Effector CD8-positive, alpha-beta T cell (primary cell): ENCODE measurements around the gene LSM10.
A peak's percentile ranks its signal among the peaks of the same experiment; 100 is the strongest.

Source experiments
- DNase-seq: peaks from one replicate; lab custom pipeline; 2025; lab: John Stamatoyannopoulos, UW
- total RNA-seq, 4 experiments: gene quantifications; one replicate each; lab custom pipeline; 2026; lab: John Stamatoyannopoulos, UW

LSM10 gene
- total RNA-seq: 13.9 to 25.3 (median 22.9) reads per million in 4 experiments

DNA sequence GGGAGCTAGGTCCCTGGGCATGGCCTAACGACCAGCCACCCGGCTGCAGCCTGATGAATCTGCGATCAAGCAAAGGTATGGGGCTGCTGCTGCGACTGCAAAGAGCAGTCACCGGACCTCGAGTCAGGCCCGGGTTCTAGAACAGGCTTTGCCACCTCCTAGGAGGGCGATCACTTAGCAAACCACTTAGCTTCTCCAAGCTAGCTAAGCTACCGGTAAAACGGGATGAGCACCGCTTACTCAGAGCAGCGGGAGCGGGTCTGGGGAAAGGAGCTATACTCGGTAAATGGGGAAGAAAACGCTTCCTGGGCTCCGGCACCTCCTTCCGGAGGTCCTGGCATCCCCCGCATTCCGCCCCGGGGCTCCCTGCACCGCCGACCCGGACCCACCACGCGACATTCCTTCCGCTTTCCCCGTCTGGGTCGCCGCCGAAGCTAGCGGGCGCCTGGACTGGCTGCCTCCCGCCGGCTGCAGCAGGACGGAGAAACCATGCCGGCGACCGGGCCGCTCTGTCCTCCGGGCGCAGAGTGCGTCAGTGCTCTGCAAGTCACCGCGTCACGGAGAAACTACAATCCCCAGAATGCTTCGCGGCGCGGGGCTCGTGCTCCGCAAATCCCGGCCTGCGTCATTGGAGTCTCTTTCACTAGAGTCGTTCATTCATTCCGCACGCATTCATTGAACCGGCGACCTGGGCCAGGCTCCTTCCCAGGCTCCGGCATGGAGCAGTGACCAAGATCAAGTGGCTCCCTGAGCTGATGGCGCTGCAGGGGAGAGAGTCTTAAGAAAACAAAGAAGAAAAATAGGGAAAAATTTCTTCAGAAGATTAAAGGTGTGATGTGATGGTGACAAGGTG is at the start of gene LSM10:
TSS of gene LSM10 (minus strand) at position 531 of the 853 bp plus-strand sequence. CDS start 3,779 bp downstream, outside the sequence.
- DNase-seq: peak; percentile 82

DNA sequence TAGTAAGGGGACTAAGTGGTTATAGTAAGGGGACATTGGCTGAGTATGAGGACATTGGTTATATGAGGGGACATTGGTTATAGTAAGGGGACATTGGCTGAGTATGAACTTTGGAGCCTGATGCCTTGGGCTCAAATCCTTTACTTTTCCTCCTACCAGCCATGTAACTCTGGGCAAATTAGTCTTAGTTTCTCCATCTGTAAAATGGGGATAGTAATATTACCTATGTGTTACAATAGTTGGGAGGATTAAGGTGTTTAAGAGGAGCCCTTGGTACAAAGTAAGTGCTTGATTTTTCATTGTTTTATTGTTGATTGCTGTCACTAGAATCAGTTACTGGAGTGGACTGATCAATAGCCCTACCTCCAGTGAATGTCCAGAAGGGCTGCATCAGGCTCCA is 49.7 kb upstream of the LSM10 start:
- DNase-seq: no peak

DNA sequence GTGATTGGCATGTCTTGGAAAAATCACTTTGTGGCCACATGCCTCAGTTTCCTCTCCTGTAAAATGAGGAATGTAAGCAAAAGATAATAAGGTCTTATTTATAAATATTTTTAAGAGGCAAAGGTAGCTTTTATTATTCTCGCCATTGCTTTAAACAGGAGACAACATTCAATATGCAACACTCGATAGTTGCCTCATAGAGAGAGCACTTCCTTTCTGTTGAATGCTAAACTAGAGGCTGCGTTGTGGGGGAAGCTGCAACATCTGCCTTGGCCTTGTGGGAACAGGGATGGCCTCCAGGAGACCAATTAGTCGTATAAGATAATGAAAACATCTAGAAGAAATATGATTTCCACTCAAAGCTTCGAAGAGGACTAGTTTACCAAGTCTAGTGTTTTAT is 49.0 kb upstream of the LSM10 start:
- no peak for DNase-seq

DNA sequence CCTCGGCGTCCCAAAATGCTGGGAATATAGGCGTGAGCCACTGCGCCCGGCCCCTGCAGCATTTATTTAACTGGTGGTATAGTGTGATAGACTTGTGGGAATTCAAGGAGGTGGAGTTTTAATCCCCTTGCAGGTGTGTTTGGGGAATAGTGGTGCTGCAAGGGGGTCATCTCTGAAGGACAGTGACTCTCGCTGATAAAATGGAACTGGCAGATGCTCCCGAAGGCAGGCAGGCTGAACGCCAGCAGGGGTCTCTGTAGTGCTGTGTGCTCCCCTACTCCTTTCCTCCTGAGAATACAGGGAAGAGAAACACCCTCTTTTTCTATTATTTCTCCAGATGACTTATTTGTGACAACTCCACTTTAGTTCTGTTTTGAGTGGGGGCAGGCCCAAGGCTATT is 48.6 kb upstream of the LSM10 start:
- no peak for DNase-seq

DNA sequence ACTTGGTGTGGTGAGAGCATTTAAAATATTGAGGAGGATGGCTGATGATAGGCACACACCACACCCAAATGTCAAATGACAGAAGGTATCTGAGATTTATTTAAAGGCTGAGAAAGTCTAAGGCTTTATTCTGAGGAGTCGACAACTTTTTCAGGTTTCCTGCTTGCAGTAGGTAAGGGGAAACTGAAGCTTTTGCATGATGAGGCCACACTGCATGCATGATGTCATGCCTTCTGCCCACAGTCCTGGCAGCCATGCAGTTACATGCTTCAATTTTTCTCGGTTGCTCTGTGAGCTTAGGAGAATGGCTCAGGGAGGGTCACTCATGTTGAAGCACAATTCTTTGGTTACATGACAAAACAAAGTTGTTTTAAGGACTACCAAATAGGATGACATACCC is 45.6 kb upstream of the LSM10 start:
- no peak for DNase-seq

DNA sequence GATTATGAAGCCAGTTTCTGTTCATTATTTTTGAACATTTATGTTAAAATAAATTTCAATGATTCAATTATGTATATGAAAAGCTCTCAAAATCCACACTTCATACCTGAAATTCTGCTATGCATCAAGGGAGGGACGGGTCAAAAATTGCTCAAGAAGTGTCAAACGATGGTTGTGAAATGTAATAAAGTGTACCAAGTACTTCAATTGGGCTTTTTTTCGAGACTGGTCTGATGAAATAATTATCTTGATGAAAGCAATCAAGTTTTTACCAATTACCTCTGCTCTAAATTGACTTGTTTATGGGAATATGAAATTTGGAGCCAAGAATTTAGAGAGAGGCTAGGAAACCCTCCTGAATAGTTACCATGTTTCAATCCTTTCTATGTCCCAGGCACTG is 44.6 kb upstream of the LSM10 start:
- DNase-seq: no peak

DNA sequence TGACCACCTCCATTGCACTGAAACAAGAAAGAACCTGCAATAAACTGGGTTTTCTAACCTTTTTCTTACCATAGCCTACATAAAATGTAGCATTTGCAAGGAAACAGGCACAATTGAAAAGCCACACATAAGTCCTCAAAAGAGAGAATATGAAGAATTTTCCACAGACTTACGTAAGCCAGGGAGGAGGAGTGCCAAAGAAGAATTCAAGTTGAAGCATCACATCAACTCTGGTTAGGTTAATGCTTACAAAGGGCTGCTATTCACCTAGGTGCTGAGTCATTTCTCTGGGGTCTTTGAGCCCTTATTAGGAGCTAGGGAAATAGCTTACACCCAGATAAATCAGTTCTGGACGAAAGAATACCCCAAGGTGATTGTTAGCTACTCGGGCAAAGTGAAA is 42.9 kb upstream of the LSM10 start:
- no peak for DNase-seq

DNA sequence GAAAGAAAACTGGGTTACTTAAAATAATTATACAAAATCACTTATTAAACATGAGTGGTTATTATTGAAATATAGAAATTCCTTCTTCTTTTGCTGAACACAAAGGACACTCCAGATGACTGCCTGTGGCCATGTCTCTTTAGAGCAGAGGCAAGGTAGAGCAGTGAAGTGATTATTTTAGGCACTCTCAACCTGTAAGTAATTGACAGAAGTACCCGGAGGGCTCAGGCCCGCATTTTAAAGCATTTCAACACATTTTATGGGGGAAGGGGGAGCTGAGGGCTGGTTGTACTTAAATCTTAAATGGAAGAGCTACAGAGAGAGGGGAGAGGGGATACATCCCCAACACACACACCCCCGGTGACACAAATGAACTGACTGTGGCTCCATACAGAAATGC is 42.3 kb upstream of the LSM10 start:
- DNase-seq: no peak

DNA sequence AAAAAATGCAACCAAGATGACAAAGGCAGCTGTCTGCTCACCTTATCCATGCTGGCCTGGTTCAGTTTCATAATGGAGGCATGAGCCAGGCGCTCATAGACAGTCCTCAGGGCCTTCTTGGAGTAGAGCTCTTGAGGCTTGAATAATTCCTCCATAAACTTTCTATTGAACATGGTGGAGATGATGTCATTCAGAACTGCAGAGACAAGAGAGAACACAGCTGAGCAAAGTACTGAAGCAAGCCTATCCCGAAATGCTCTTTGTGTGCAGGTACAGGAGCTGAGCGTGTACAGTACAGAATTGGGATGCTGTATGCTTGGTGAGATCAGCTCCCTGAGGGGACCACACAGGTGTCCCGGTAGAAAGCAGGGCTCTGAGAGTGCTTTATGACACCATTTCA is 41.0 kb upstream of the LSM10 start:
- DNase-seq: no peak

DNA sequence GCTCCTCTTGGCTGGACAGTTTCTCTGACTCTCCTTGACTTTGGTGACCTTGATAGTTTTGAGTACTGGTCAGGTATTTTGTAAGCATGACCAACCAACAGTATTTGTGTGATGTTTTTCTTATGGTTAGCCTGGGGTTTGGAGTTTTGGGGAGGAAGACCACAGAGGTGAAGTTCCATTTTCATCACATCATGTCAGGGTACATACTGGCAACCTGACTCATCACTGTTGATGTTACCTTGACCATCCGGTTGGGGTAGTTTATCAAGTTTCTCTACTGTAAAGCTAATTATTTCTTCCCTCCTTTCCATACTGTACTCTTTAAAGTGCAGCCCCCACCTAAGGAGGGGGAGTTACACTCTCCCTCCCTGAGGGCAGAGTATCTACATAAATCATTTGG is 39.1 kb upstream of the LSM10 start:
- no peak for DNase-seq

DNA sequence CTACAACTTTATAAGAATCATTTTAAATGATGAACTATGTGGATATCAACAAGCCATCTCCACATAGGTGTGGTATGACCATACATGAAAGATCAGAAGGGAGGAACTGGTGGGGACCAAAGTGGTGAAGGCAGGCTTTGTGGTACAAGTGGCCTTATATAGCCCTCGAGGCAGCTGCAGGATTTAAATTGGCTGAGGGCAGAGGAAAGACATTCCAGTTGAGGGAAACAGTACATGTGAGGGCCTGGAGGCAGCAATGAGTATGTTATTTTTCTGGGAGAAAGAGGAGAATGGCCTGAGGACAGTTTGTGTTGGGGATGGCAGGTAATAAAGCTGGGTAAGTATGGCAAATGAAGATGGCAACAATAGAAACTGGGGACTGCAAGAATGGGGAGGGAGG is 35.4 kb upstream of the LSM10 start:
- no peak for DNase-seq

DNA sequence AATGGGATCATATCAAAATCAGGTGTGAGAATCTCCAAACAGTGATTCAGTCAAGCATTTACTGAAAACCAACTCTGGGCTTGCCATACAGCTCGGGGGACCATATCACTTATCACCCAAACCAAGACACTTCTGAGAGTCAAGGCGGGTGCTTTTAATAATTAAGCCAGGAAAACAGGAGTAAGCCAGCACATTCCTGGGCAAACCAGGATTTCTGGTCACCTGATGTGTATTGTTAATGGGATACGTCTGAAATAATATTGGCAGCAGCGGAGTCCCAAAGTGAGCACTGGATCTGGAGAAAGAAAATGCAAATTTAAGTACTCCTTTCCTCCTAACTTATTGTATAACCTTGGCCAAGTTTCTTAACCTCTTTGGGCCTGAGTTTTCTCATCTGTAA is 34.9 kb upstream of the LSM10 start:
- no peak for DNase-seq

DNA sequence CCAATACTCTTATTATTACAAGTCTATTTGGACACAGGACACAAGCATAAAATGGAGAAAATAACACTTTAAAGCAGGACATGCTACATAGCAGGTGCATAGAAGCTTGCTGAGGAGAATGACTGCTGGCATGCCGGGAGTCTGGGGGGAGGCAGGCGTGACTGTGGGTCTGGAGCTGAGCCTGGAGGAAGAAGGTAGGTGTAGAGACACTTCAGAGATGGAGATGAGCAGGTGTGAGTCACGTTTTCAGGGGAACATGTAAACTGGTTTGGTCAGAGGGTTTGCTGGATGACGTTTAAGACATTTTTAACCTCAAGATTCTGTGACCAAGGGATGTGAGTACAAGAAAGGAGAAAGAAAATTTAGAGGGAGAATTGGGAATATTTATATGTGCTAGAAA is 28.1 kb upstream of the LSM10 start:
- DNase-seq: no peak

DNA sequence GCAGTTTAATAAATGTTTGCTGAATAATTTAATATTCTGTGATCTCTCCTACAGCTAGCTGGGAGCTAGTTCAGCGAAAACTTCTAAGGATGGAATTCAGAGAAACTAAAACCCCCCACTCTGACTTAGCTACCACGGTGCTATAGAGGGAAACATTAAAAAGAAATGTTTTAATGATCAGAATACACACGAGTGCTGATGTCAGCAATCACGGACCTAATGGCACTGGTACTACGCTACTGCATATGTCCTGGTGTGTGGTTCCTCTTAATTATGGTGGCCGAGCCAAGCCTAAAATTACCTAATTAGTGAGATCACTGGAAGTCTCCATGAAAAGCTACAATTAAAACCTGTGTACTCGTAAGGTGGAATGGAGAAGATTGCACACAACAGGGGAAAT is 23.9 kb upstream of the LSM10 start:
- no peak for DNase-seq

DNA sequence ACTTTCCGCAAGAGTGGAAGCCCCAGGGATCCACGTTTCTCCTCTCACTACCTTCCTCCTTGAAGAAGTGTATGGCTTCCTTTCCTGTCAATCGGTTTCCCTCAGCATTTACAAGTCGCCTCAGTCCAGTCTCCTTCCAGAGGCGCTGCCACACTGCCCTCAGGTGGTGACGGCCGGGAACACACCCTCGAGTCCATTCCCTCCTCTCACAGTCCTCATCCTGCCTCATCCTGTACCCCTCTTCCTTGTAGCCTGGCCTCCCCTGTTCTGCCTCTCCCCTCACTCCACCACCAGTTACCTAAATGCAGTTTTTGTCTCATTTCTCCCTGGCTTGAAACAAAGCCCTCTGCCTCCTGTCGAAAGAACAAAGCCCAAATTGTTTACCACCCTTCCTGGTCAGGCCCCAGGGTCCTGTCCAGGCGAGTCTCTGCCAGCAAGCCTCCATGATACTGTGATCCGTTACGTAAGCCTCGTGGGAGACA is 23.2 kb upstream of the LSM10 start:
- peak; percentile 87 for DNase-seq

DNA sequence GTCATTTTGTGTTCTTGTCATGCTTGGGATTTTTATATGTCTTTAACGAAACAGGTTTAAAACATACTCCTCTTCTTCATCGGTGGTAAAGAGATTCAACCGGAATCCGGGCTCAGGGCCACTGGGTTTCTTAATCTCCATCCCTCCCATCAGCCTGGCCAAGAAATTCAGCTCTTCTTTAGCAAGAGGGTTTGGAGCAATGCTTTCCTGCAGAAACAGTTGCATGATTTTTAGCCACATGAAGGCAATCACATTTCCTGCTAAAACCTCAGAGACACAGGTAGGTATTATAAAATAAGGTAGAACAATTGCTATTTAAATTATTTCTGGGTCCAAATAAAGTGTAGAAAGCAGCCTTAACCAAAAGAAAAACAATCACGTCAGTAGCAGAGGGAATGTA is 22.7 kb upstream of the LSM10 start:
- no peak for DNase-seq

DNA sequence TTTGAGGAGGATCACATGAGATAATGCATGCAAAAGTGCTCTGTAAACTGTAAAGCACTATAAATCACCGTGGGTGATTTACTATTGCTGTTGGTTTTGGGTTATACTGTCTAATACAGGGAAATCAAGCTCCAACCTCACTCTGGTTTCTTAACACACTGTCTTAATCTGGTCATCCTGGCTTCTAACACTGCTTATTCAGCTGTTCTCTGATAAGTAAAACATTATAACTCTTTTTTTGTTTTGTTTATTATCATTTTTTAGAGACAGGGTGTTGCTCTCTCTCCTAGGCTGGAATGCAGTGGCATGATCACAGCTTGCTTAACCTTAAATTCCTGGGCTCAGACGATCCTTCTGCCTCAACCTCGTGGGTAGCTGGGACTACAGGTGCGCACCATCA is 21.9 kb upstream of the LSM10 start:
- DNase-seq: no peak

DNA sequence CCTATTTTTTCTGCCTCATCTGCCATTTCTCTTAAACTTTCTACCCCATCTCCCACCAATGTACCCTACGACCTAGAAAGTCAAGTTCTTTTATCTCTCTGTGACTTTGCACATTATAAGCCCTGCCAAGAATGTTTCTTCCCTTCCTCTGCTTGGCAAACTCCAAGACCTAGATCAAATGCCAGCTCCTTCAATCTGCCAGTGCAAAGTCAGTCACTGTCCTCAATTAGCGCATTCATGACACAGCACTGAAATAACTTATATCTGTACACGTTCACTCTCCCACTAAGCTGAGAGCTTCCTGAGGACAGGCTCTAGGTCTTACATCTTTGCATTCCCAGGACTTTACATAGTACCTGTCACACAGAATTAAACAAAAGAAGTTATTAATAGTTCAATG is 21.4 kb upstream of the LSM10 start:
- no peak for DNase-seq

DNA sequence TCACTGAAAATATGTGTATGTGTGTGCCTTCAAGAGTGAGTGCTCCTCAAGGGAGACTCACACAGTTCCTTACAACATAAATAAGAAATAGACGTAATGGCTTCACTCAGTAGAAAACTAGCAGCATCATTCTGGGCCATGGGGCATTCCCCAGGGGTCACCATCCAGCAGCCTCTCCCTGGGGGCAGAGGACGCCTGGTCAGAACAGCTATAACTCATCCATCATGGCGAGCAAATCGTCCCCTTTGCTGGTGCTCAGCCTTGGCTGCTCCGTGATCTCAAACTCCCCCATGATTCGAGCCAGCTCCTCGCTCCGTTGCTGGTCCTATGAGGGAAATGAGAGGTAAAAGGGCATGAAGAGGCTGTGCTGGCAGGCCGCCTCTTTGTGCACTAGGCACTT is 20.2 kb upstream of the LSM10 start:
- no peak for DNase-seq

DNA sequence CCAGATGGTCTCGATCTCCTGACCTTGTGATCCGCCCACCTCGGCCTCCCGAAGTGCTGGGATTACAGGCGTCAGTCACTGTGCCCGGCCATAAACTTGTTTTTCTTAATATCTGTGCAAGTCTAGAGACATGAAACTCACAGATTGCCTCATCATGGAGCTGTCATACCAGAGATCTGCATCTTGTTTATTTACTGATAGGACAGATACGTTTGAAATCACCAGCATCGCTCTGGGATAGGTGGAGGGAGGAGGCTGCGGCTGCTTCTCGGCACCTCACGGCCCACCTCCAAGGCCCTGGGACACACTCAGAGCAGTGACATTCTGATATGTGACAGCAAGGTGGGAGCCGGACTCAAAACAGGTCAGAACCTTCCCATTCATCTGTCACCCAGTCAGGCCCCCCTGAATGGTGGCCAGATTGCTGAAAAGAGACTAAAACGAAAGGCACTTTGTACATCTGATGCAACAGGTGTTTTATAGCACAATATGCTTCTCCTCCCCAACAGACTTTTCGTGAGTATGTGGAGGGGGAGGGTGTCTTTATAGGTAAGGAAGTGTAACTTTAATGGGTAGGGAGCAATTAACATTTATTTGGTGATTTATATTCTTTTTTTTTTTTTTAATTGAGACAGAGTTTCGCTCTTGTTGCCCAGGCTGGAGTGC is 18.1 kb upstream of the LSM10 start:
- no peak for DNase-seq

DNA sequence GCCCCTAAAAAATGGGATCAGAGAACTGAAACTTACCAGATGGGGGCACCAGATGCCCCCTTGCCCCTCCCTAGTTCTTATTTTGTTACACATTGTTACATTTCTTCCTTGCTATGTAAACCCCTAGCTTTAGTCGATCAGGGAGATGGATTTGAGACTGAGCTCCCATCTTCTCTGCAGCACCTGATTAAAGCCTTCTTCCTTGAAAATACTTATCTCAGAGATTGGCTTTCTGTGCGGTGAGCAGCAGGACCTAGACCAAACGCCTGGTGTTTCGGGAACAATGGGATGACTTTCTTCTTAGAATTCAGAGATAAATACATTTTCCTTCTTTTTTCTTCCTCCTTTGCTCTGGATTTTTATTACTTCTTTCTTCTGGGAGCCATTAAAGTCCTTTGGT is 16.7 kb upstream of the LSM10 start:
- no peak for DNase-seq

DNA sequence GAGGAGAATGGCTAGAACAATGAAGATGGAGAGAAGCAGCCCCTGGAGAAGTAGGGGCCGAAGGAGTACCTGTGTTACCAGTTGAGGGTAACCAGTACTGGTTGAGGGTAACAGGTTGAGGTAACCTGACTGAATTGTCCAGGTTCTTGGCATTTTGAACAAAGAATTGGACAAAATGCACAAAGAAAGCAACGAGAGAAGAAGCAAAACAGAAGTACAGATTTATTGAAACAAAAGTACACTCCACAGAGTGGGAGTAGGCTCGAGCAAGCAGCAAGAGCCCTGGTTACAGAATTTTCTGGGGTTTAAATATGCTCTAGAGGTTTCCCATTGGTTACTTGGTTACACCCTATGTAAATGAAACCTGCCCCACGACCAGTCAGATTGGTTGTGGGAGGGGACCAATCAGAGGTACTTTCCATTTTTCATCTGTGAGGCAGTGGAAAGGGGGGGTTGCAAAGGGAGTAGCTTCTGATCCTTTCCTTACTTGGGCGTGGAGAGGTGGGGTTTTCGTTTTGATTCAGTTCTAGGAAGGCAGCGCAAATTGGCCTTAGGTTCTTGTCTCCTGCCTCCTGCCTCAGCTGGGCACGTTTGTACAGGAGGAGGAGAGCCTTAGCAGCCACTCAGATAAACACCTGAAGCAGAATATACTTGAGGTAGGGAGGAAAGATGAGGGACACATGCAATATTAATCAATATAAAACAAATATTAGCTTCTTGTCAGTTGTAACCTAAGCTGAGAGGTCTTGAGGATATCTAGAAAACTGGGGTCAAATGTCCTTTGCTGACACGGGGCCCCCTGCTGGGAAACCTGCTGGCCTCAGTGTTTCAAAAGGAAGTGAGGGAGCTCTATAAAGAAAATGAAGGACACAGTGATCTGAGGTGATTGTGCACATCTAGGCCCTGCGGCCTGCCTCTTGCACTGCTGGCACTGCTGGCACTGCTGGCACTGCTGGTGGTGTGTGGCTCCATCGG is 14.3 kb upstream of the LSM10 start:
- no peak for DNase-seq
